PC-9 (cell line): ENCODE data around the gene ADARB2. TPM values are rescaled to one million over a fixed set of nuclear protein-coding genes. Genes with fewer than 3 reads are reported as not detected.

Experiments
- BruUV-seq: library from RNA; stranded (reverse); fragments of 400-500 nt; replicated peaks from 2 replicates; lab custom pipeline; 2021; lab: Mats Ljungman, UMichigan
- CTCF ChIA-PET: fragments of 300-600 bp; sonication (Branson Sonifier 250); formaldehyde crosslinking; loops from one replicate; lab custom pipeline; 2022; ENCODE audit warnings: antibody characterized with exemption; lab: Charles Lee
- POLR2A ChIA-PET: fragments of 300-600 bp; sonication (Branson Sonifier 250); formaldehyde crosslinking; loops from one replicate; lab custom pipeline; 2022; ENCODE audit warnings: antibody characterized with exemption; ENCODE audit not compliant: unreplicated experiment; lab: Charles Lee
- DNase-seq, 2 experiments: peaks; one replicate each; pipeline versions ENCODE4 v3.0.0 to v3.0.0-alpha.2; 2015 to 2022; ENCODE audit warnings: mixed read lengths in 1 of 2
- H2AFZ ChIP-seq: fragments of 200-600 bp; sonication (generic); 2 replicates; pipeline ENCODE4 v1.8.1; 2017; ENCODE audit warnings: antibody characterized with exemption
- H3F3A ChIP-seq: fragments of 200-600 bp; sonication (generic); 2 replicates; pipeline ENCODE4 v1.8.1; 2017; ENCODE audit warnings: antibody characterized with exemption, mild to moderate bottlenecking, low read depth; ENCODE audit not compliant: insufficient read depth
- H3K27ac ChIP-seq: fragments of 200-600 bp; sonication (generic); 2 replicates; pipeline ENCODE4 v1.6.1; 2016; ENCODE audit warnings: mixed run types
- H3K27me3 ChIP-seq: fragments of 200-600 bp; sonication (generic); 2 replicates; pipeline ENCODE4 v1.6.1; 2016; ENCODE audit warnings: low read depth, mixed run types; ENCODE audit not compliant: insufficient read depth
- H3K36me3 ChIP-seq: fragments of 200-600 bp; sonication (generic); 2 replicates; pipeline ENCODE4 v1.6.1; 2016; ENCODE audit warnings: low read depth, mixed run types
- H3K4me1 ChIP-seq: fragments of 200-600 bp; sonication (generic); replicated peaks from 2 replicates; pipeline ENCODE4 v1.6.1; 2016; ENCODE audit warnings: mixed run types; ENCODE audit not compliant: insufficient read depth
- H3K4me2 ChIP-seq: fragments of 200-600 bp; sonication (generic); 2 replicates; pipeline ENCODE4 v1.6.1; 2017; ENCODE audit warnings: mixed run types
- H3K4me3 ChIP-seq: fragments of 200-600 bp; sonication (generic); 2 replicates; pipeline ENCODE4 v1.6.1; 2016; ENCODE audit warnings: mixed run types
- H3K79me2 ChIP-seq: fragments of 200-600 bp; sonication (generic); 2 replicates; pipeline ENCODE4 v1.6.1; 2017; ENCODE audit warnings: low read depth, mixed run types
- H3K9me2 ChIP-seq: fragments of 200-600 bp; sonication (generic); 2 replicates; pipeline ENCODE4 v1.8.1; 2017; ENCODE audit warnings: mild to moderate bottlenecking; ENCODE audit not compliant: insufficient read depth
- H3K9me3 ChIP-seq: fragments of 200-600 bp; sonication (generic); 2 replicates; pipeline ENCODE4 v1.8.1; 2016; ENCODE audit warnings: low read depth; ENCODE audit not compliant: insufficient read depth
- H4K20me1 ChIP-seq: fragments of 200-600 bp; sonication (generic); 2 replicates; pipeline ENCODE4 v1.8.1; 2017; ENCODE audit not compliant: insufficient read depth
- EZH2 ChIP-seq: fragments of 200-600 bp; sonication (generic); IDR thresholded peaks from 2 replicates; pipeline ENCODE4 v1.8.0; 2017; ENCODE audit warnings: antibody characterized with exemption, low read depth
- intact Hi-C: fragments of 100-400 bp; cut with micrococcal nuclease; formaldehyde crosslinking; loops from one replicate; pipeline ENCODE4 v1.10.0; 2022; ENCODE audit not compliant: unreplicated experiment
- total RNA-seq: library from RNA; stranded (reverse); gene quantifications from 2 replicates; pipeline ENCODE4 v1.2.3, GENCODE V29; 2021
- TF ChIP-seq, protein P1 (sequence below): fragments of 200-600 bp; sonication (generic); conservative IDR thresholded peaks from 2 replicates; pipeline ENCODE4 v1.6.1; 2017; ENCODE audit warnings: mixed run types, antibody characterized with exemption, mild to moderate bottlenecking, moderate library complexity

ADARB2 gene
- total RNA-seq, 1 experiment from 2014 or later, result not detected

DNA sequence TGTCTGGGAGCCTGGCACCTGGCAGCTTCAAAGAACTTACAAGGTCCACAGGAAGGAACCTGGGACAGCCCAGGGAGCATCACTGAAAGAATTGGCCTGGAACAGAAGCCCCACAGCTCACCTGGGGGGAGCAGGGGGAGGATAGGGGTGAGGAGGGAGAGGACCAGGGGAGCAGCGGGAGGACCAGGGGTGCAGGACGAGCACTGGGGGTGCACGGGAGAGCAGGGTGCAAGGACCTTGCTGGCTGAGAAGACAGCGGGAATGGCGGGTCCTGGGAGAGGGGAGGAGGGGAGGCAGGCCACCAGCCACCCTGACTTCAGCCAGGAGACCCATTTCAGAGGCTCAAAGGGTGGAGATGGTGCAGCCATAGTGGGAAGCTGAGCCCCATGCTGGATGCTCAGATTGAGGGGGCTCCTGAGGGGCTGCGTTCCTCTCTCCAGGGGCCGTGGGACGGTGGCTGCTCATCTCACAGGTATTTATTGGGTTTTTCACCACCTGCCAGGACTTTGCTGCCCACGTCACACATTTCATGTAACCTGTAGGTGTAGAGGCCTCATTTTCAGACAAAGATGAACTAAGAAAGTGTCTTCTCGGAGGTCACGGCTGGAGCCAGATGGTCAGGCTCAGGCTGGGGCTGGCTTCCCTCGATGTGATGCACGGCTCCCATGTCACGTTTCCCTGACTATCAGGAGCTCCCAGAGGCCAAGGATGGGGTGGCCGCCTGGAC, 571.1 kb downstream of the ADARB2 start:
- no TSS peak for BruUV-seq
- Histone ChIP-seq H3K4me2 (no peak overlapping the region), H3K9me2 (no peaks in the 10 kb centered on the region), H2AFZ (no peak overlapping the region), H3F3A (no peaks in the 10 kb centered on the region), H3K27ac (no peak overlapping the region), H3K4me1 (no peaks in the 10 kb centered on the region), H4K20me1 (no peaks in the 10 kb centered on the region), H3K9me3 (no peaks in the 10 kb centered on the region), H3K4me3 (no peak overlapping the region), H3K79me2 (no peaks in the 10 kb centered on the region), H3K36me3 (no peaks in the 10 kb centered on the region), H3K27me3 (peaks cover 79% of the 10 kb centered on the region)
- CTCF ChIA-PET, result no interaction called here
- no peak for DNase-seq
- TF ChIP-seq EZH2, result no peak
- TF ChIP-seq, protein P1, sequence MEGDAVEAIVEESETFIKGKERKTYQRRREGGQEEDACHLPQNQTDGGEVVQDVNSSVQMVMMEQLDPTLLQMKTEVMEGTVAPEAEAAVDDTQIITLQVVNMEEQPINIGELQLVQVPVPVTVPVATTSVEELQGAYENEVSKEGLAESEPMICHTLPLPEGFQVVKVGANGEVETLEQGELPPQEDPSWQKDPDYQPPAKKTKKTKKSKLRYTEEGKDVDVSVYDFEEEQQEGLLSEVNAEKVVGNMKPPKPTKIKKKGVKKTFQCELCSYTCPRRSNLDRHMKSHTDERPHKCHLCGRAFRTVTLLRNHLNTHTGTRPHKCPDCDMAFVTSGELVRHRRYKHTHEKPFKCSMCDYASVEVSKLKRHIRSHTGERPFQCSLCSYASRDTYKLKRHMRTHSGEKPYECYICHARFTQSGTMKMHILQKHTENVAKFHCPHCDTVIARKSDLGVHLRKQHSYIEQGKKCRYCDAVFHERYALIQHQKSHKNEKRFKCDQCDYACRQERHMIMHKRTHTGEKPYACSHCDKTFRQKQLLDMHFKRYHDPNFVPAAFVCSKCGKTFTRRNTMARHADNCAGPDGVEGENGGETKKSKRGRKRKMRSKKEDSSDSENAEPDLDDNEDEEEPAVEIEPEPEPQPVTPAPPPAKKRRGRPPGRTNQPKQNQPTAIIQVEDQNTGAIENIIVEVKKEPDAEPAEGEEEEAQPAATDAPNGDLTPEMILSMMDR, result no peak
- intact Hi-C loops, result no loop called here
- POLR2A ChIA-PET, result no interaction called here

DNA sequence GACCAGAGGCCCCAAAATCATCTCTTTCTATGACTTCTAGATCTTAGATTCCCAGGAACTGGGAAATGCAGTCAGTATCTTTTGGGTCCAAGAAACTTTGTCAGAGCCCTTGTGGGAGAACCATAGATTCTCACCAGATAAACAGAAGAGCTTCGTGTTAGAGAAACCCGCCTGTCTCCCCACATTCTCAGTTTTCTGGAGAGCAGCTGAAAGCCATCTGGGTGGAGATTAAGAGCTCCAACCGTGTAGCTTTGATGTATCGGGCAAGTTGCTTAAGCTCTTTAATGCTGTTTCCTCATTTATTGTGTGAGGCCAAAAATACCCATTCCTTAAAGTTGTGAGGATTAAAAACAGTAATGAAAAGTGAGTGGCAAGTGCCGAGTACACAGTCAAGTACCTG, 573.5 kb downstream of the ADARB2 start:
- H2AFZ ChIP-seq, result no peak overlapping the region
- H3K36me3 ChIP-seq, result no peaks in the 10 kb centered on the region
- no peaks in the 10 kb centered on the region for H3K4me1 ChIP-seq
- ChIA-PET POLR2A (no interaction called here), CTCF (no interaction called here)
- intact Hi-C loops, result no loop called here
- no peak overlapping the region for H3K4me3 ChIP-seq
- no TSS peak for BruUV-seq
- no peak for DNase-seq
- H3K4me2 ChIP-seq, result no peak overlapping the region
- peaks cover 71% of the 10 kb centered on the region for H3K27me3 ChIP-seq
- no peaks in the 10 kb centered on the region for H4K20me1 ChIP-seq
- TF ChIP-seq EZH2, result no peak
- TF ChIP-seq, protein P1, result no peak
- H3K79me2 ChIP-seq, result no peaks in the 10 kb centered on the region
- no peak overlapping the region for H3K27ac ChIP-seq
- H3F3A ChIP-seq, result no peaks in the 10 kb centered on the region
- H3K9me3 ChIP-seq, result no peaks in the 10 kb centered on the region
- H3K9me2 ChIP-seq, result no peaks in the 10 kb centered on the region

DNA sequence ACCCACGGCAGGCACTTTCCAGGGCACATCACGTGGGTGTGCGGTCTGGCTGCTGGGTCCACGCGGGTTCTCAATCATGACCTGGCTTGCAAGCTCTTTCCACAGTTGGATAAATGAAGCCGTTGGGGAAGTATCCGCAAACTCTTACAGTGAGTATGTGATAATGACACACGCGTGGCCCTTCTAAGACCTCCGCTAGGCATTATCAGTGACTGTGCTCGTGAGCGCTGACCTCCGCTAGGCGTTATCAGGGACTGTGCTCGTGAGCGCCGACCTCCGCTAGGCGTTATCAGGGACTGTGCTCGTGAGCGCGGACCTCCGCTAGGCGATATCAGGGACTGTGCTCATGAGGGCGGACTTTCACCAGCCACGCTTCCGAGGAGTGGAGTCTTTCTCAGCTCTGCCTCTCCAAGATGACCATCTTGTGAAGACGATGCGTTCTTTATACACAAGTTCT, 574.1 kb downstream of the ADARB2 start:
- Histone ChIP-seq H3K9me3 (no peaks in the 10 kb centered on the region), H3F3A (no peaks in the 10 kb centered on the region), H3K79me2 (no peaks in the 10 kb centered on the region), H3K4me1 (no peaks in the 10 kb centered on the region), H3K4me3 (no peak overlapping the region), H3K27me3 (peaks cover 70% of the 10 kb centered on the region), H2AFZ (no peak overlapping the region), H3K4me2 (no peak overlapping the region), H4K20me1 (no peaks in the 10 kb centered on the region), H3K27ac (no peak overlapping the region), H3K9me2 (no peaks in the 10 kb centered on the region), H3K36me3 (no peaks in the 10 kb centered on the region)
- ChIA-PET POLR2A (no interaction called here), CTCF (no interaction called here)
- intact Hi-C loops, result no loop called here
- BruUV-seq, result no TSS peak
- DNase-seq, result no peak
- no peak for TF ChIP-seq EZH2
- TF ChIP-seq, protein P1, result no peak
